GM12864 (cell line): Measurements from ENCODE around the gene LY6G6F.

ENCODE experiments used
- DNase-seq: peaks from one replicate; pipeline ENCODE4 v3.0.0-alpha.2; 2011; ENCODE audit warnings: low read depth
- H3K4me3 ChIP-seq: 2 replicates; pipeline ENCODE4 v1.5.1; 2011; ENCODE audit warnings: mild to moderate bottlenecking, low read depth, low read length, control low read depth
- TF ChIP-seq, protein P1 (sequence below): IDR thresholded peaks from 2 replicates; pipeline ENCODE4 v1.5.1; 2011; ENCODE audit warnings: low read depth, mild to moderate bottlenecking, moderate library complexity, low read length, control low read depth, inconsistent platforms; ENCODE audit errors: missing control alignments

LY6G6F gene

DNA sequence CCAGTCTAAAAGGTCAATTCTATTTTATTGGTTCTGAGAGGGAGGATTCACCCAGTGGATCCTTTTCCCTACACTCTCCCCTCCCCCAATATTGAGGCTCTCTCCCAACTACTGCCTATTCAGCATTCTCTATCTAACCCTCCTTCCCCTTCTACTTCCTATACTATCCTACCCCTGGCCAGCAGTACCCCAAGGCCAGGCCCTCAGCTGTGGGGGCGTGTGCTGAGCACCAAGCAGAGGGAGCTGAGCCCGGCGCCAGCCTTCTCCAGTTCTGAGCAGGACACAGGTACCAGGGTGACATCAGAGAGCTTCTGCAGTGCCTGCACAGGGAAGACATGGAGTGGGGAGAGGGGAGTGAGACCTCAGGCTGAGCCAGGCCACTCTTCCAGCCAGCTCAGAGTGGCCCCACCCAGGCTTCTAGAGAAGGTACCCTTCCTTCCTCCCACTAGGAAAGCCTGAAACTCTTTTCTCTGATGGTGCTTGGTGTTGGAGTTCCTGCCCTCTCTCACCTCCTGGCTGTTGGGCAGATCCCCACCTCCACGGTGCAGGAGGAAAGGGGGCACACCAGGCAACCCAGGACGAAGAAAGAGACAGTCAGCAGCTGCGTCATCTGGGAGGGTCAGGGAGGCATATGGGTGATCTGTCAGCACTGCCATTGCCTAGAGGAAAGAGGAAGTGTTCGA is 20.5 kb downstream of the LY6G6F start:
- no peak overlapping the region for H3K4me3 ChIP-seq
- TF ChIP-seq, protein P1, sequence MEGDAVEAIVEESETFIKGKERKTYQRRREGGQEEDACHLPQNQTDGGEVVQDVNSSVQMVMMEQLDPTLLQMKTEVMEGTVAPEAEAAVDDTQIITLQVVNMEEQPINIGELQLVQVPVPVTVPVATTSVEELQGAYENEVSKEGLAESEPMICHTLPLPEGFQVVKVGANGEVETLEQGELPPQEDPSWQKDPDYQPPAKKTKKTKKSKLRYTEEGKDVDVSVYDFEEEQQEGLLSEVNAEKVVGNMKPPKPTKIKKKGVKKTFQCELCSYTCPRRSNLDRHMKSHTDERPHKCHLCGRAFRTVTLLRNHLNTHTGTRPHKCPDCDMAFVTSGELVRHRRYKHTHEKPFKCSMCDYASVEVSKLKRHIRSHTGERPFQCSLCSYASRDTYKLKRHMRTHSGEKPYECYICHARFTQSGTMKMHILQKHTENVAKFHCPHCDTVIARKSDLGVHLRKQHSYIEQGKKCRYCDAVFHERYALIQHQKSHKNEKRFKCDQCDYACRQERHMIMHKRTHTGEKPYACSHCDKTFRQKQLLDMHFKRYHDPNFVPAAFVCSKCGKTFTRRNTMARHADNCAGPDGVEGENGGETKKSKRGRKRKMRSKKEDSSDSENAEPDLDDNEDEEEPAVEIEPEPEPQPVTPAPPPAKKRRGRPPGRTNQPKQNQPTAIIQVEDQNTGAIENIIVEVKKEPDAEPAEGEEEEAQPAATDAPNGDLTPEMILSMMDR, result no peak
- no peak for DNase-seq

- TF ChIP-seq, protein P1, result no peak
- DNase-seq, result peak; percentile 70
- H3K4me3 ChIP-seq, result no peak overlapping the region
Measured at GRCh38 chr6:31727717-31728671, 21.3 kb downstream of the LY6G6F start.

DNA sequence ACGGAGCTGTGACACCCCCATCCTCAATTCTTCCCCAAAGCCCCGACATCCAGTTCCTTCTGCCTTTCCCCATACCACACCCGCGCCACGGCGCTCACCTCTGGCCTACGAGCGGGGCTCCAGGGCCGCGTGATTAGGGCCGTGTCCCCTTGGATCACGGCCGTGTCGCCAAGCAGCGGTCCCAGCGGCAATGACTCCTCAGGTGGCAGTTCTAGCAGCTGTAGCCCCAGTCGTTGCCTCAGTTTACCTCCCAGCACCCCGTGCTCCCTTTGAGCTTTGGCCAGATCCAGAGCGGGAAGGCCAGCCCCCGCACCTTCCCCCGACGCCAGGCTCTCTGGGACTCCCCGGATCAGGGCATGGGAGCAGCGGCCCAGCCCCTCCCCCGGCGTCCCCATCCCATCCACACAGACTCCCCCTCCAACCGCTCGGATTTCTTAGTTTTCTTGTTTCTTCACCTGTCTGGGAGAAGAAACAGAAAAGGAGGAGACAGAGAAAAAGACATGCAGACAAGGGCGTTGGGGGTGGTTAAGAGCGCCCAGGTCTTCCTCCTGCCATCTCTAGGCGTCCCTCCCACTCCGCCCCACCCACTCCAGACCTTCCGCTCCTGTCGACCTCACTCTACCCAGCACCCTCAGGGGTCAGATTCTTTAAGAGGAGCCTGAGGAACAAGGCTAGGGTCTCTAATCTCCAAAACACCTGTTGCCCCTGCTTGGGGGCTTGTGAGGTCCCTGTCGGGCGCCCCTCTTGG is 22.3 kb downstream of the LY6G6F start, which contains the start of gene DDAH2:
Gene DDAH2, minus strand, starts transcription at position 533 of the 748 bp plus-strand sequence. Its CDS starts 138 bp downstream, at position 395.
- TF ChIP-seq, protein P1, result peak; percentile 82
- DNase-seq, result no peak

GRCh38 chr6:31729515-31729978 is 22.9 kb downstream of the LY6G6F start:
- TF ChIP-seq, protein P1, result no peak
- DNase-seq, result no peak
- peak overlapping the region; percentile 51 for H3K4me3 ChIP-seq

More for the DNA sequence above, 22.3 kb downstream of the LY6G6F start, which contains the start of gene DDAH2:
- H3K4me3 ChIP-seq, result peak within 1 kb of the TSS; percentile 51

DNA sequence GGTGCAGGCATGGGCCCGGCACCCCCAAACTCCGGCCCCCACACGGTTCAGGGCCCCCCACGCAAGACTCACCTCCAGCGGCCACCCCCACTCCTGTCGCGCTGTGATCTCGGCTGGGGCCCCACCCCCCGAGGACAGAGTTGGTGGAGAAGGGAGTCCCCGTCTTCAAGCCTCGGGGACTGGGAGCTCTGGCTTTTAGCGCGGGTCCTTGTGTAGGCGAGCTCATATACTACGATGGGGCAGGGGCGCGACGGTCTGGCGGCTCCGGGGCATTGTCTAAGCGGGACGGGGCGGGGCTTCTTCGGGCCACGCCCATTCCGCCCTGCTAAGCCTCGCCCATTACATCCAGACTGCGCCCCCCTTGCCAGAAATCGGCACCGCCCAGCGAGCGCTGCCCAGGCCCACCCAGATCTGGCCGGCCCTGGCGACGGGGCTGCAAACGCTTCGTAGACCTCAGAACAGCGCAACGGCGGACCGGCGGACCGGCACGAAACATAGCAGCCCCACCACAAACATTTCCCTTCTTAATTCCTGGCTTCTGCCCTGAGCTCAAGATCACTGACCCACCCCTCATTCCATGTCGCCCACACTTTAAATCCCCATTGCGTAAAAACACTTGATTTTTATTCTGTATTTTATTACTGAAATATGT is 23.4 kb downstream of the LY6G6F start:
- peak overlapping the region; percentile 51 for H3K4me3 ChIP-seq
- DNase-seq, result no peak
- TF ChIP-seq, protein P1, result no peak

DNA sequence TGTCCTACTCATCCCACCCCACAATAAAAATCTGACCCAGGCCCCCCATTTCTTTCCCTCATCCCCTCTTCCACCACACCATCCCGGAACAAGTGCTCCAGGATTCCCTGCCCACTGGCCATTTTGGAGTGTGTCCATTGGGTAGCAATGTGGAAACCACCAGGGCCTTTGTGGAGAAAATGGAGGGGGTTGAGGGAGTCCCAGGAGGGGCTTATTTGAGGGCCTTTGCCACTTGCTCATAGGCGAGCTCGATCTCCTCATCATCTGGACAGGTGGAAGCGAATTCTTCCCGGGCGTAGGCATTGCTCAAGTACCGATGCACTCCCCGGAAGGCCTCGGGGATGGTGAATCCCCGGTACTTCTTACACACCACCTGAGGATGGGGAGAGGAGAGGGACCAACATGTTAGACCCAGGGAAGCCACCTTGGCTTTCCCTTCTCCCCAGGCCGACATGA is 24.0 kb downstream of the LY6G6F start:
- TF ChIP-seq, protein P1, result no peak
- H3K4me3 ChIP-seq, result no peak overlapping the region
- no peak for DNase-seq
